ENCODE data around the gene CRYBA1. TPM values are rescaled to one million over a fixed set of nuclear protein-coding genes. Genes with fewer than 3 reads are reported as not detected.

The CRYBA1 gene
- total and polyA plus RNA-seq, 2 of the 8 experiments (the other 6 are each of a cell fraction or from before 2014, with no cell fraction given): not detected

GRCh38 chr17:29253037-29253436 lies 6.4 kb downstream of the CRYBA1 start (continued):
- TF ChIP-seq CHD1 (IDR thresholded peaks at IDR 0.05; ENCODE audit: low read depth, low read length) (no peak), ZNF274 (IDR thresholded peaks at IDR 0.05; ENCODE audit: borderline replicate concordance, extremely low read depth, low read length) (no peak), SP1 (IDR thresholded peaks at IDR 0.05; ENCODE audit: low read depth, low read length) (no peak), BRCA1 (IDR thresholded peaks at IDR 0.05; ENCODE audit: low read depth, low read length) (no peak), EZH2 (IDR thresholded peaks at IDR 0.05; ENCODE audit: low read depth, low read length, severe bottlenecking) (no peak), E2F6 (IDR thresholded peaks at IDR 0.05) (no peak), JUND (IDR thresholded peaks at IDR 0.05; ENCODE audit: low read length) (no peak), CBX5 (IDR thresholded peaks at IDR 0.05; ENCODE audit: low read depth, low read length) (no peak), MAX (IDR thresholded peaks at IDR 0.05) (no peak), ASH2L (IDR thresholded peaks at IDR 0.05; ENCODE audit: low read length) (no peak)
